ENCODE data around the gene NAT8L. TPM values are rescaled to one million over a fixed set of nuclear protein-coding genes. Genes with fewer than 3 reads are reported as not detected.
"Not testable (repeated sequence)": the region's sequence is repeated elsewhere in the genome, so short reads cannot be mapped to it uniquely, and the experiment has no call there.

The NAT8L gene, protein sequence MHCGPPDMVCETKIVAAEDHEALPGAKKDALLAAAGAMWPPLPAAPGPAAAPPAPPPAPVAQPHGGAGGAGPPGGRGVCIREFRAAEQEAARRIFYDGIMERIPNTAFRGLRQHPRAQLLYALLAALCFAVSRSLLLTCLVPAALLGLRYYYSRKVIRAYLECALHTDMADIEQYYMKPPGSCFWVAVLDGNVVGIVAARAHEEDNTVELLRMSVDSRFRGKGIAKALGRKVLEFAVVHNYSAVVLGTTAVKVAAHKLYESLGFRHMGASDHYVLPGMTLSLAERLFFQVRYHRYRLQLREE
- 10 to 100 TPM in 3 of 4 donors, 1 to 10 TPM in 1; 7.3 to 39.0 (median 14.1) TPM for total RNA-seq

DNA sequence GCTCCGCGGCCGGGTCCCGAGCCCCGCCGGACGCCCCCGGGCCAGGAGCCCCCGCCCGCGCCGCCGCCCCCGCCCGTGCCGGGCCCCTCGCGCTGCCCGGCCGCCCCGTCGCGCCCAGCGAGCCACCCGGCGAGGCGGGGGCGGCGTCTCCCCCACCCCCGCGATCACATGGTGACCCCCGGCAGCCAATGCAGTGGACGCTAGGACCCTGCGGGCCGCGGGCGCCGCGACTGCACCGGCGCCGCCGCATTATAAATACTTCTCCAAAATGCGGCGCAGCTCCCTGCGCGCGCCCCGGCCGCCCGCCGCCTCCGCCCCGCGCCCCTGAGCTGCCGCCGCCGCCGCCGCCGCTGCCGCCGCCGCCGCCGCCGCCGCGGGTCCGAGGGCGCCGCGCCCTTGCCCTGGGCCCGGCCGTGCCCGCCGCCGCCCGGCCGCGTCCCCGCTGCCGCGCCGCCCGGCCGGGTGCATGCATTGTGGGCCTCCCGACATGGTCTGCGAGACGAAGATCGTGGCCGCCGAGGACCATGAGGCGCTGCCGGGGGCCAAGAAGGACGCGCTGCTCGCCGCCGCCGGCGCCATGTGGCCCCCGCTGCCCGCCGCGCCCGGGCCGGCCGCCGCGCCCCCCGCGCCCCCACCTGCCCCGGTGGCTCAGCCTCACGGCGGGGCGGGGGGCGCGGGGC lies at the start of gene NAT8L:
TSS of gene NAT8L (plus strand) at position 282 of the 680 bp plus-strand sequence. CDS start at position 467, 185 bp downstream.
- peak; percentile 43 for ATAC-seq (ENCODE audit: low FRiP score)
- TF ChIP-seq, protein P1, sequence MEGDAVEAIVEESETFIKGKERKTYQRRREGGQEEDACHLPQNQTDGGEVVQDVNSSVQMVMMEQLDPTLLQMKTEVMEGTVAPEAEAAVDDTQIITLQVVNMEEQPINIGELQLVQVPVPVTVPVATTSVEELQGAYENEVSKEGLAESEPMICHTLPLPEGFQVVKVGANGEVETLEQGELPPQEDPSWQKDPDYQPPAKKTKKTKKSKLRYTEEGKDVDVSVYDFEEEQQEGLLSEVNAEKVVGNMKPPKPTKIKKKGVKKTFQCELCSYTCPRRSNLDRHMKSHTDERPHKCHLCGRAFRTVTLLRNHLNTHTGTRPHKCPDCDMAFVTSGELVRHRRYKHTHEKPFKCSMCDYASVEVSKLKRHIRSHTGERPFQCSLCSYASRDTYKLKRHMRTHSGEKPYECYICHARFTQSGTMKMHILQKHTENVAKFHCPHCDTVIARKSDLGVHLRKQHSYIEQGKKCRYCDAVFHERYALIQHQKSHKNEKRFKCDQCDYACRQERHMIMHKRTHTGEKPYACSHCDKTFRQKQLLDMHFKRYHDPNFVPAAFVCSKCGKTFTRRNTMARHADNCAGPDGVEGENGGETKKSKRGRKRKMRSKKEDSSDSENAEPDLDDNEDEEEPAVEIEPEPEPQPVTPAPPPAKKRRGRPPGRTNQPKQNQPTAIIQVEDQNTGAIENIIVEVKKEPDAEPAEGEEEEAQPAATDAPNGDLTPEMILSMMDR (IDR thresholded peaks at IDR 0.05): no peak
- no peak for DNase-seq (ENCODE audit: low spot score)

DNA sequence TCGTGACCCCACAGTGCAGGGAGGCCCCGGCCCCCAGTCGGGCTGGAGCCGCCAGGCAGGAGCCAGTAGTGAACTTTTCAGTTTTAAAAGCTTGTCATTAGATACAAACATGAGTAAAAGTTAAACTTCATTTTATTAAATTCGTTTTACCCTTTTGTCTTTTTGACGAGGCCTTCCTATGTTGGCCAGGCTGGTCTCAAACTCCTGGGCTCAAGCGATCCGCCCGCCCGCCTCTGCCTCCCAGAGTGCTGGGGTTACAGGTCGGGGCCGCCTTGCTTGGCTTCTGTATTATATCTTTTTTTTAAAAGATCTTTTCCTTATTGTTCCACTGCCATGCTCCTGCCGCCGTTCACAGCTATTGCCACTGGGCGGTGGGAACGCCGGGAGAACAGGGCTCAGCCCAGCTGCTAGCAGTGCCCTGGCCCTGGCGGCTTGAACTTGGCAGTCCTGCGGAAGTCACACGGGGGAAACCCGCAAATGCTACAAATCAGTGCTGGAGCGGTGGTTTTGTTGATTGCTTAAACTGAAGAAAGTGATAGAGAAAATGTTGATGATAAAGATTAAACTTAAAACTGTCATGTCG lies 49.4 kb upstream of the NAT8L start:
- peak; percentile 39 for ATAC-seq (ENCODE audit: low FRiP score)
- TF ChIP-seq, protein P1 (IDR thresholded peaks at IDR 0.05): no peak
- DNase-seq (ENCODE audit: low spot score): no peak

DNA sequence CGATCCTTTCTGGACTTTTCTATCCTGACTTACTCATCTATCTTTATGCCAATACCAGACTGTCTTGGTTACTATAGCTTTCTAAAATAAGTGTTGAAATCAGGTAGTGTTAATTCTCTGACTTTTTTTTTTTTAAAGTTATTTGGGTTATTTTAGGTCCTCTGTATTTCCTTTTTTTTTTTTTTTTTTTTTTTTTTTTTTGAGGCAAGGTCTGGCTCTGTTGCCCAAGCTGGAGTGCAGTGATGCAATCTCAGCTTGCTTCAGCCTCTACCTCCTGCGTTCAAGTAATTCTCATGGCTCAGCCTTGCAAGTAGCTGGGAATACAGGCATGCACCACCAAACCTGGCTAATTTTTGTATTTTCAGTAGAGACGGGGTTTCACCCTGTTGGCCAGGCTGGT lies 47.5 kb upstream of the NAT8L start:
- no peak for ATAC-seq (ENCODE audit: low FRiP score)
- DNase-seq (ENCODE audit: low spot score): no peak
- TF ChIP-seq, protein P1 (IDR thresholded peaks at IDR 0.05): no peak

DNA sequence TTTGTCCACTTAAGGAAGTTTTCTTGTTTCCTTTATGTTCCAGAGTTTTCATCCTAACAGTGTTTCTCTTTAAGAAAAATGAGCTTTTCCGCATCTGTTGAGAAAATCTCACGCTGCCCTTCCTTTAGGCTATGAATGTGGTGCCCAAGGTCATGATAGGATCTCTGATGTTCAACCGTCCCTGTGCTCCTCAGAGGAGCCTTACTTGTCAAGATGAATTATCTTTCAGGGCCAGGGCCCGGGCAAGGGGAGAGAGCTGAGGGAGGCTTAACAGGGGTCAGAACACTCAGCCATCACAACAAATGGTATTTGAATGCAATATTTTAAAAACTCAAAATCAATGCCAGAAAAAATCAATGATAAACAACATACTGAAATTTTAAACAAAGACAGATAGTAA lies 44.1 kb upstream of the NAT8L start:
- DNase-seq (ENCODE audit: low spot score): no peak
- ATAC-seq (ENCODE audit: low FRiP score): no peak
- TF ChIP-seq, protein P1 (IDR thresholded peaks at IDR 0.05): no peak

DNA sequence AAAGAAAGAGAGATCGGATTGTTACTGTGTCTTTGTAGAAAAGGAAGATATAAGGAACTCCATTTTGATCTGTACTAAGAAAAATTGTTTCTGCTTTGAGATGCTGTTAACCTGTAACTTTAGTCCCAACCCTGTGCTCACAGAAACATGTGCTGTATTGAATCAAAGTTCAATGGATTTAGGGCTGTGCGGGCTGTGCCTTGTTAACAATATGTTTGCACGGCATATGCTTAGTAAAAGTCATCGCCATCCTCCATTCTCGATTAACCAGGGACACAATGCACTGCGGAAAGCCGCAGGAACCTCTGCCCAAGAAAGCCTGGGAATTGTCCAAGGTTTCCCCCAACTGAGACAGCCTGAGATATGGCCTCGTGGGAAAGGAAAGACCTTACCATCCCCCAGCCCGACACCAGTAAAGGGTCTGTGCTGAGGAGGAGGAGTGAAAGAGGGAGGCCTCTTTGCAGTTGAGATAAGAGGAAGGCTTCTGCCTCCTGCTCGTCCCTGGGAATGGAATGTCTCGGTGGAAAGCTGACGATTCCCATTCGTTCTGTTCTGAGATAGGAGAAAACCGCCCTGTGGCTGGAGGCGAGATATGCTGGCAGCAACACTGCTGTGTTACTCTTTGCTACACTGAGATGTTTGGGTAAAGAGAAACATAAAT lies 37.6 kb upstream of the NAT8L start:
- not testable (repeated sequence) for ATAC-seq (ENCODE audit: low FRiP score); DNase-seq (ENCODE audit: low spot score)

DNA sequence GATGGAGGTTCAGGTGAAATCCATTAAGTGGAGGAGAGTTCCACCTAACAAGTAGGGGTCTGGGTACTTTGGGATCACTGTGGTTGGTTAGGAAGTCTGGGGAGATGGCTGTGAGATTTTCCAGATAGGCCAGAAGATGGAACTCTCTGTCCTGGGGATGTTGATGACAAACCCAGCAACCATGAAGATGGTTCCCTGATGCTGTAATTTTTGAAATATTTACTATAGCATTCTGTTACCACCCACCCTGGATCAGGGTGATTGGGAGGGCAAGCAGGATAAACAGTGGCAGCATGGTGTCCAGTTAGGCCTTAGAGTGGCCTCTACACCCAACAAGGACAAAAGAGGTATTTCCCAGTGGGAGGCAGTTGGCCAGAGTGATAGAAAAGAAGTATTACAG lies 34.4 kb upstream of the NAT8L start:
- no peak for DNase-seq (ENCODE audit: low spot score)
- TF ChIP-seq, protein P1 (IDR thresholded peaks at IDR 0.05): no peak

DNA sequence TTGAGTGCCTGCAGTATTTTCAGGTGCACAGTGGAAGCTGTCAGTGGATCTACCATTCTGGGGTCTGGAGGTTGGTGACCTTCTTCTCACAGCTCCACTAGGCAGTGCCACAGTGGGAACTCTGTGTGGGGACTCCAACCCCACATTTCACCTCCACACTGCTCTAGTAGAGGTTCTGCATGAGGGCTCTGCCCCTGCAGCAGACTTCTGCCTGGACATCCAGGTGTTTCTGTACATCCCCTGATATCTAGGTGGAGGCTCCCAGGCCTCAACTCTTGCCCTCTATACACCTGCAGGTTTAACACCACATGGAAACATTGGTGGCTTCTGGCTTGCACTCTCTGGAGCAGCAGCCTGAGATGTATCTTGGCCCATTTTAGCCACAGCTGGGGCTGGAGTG lies 33.3 kb upstream of the NAT8L start:
- TF ChIP-seq, protein P1 (IDR thresholded peaks at IDR 0.05): no peak
- ATAC-seq (ENCODE audit: low FRiP score): no peak

More for the DNA sequence above, 34.4 kb upstream of the NAT8L start:
- ATAC-seq (ENCODE audit: low FRiP score): no peak

DNA sequence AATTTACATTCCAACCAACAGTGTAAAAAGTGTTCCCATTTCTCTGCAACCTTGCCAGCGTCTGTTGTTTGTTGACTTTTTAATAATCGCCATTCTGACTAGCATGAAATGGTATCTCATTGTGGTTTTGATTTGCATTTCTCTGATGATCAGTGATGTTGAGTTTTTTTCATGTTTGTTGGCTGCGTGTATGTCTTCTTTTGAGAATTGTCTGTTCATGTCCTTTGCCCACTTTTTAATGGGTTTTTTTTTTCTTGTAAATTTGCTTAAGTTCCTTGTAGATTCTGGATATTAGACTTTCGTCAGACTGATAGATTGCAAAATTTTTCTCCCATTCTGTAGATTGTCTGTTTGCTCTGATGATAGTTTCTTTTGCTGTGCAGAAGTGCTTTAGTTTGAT lies 32.0 kb upstream of the NAT8L start:
- ATAC-seq (ENCODE audit: low FRiP score); DNase-seq (ENCODE audit: low spot score): not testable (repeated sequence)

More for the DNA sequence above, 33.3 kb upstream of the NAT8L start:
- no peak for DNase-seq (ENCODE audit: low spot score)

DNA sequence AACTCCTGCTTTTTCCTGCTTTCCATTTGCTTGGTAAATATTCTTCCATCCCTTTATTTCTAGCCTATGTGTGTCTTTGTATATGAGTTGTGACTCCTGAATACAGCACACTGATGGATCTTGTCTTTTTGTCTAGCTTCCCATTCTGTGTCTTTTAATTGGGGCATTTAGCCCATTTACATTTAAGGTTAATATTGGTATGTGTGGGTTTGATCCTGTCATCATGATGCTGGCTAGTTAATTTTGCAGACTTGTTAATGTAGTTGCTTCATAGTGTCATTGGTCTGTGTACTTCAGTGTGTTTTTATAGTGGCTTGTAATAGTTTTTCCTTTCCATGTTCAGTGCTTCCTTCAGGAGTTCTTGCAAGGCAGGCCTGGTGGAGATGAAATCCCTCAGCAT lies 28.0 kb upstream of the NAT8L start:
- ATAC-seq (ENCODE audit: low FRiP score); DNase-seq (ENCODE audit: low spot score): not testable (repeated sequence)
